Stomach smooth muscle (tissue), 2 donors: ENCODE results near the gene NECAP2.
A peak's percentile ranks its signal among the peaks of the same experiment; 100 is the strongest.

Experiments
- H3K27ac ChIP-seq: one replicate; pipeline ENCODE4 v1.7.0; 2013; ENCODE audit warnings: mild to moderate bottlenecking, low read length, inconsistent platforms
- H3K27me3 ChIP-seq, 2 donors: one replicate each; pipeline ENCODE4 v1.7.0; 2013; ENCODE audit warnings: low read length in 2 of 2; ENCODE audit not compliant: insufficient read depth in 2 of 2, control insufficient read depth in 1 of 2
- H3K36me3 ChIP-seq, 2 donors: one replicate each; pipeline ENCODE4 v1.7.0; 2013; ENCODE audit warnings: low read length in 2 of 2; ENCODE audit not compliant: control insufficient read depth in 2 of 2, insufficient read depth in 2 of 2
- H3K4me1 ChIP-seq: one replicate; pipeline ENCODE4 v1.7.0; 2013; ENCODE audit warnings: low read length; ENCODE audit not compliant: control insufficient read depth, insufficient read depth
- H3K4me3 ChIP-seq, 2 donors: one replicate each; pipeline ENCODE4 v1.7.0; 2013; ENCODE audit warnings: low read length in 2 of 2
- H3K9ac ChIP-seq, 2 donors: one replicate each; pipeline ENCODE4 v1.7.0; 2013; ENCODE audit warnings: low read length in 2 of 2, mild to moderate bottlenecking in 1 of 2
- H3K9me3 ChIP-seq, 2 donors: one replicate each; pipeline ENCODE4 v1.7.0; 2013; ENCODE audit warnings: low read length in 2 of 2; ENCODE audit not compliant: control insufficient read depth in 2 of 2
- donor health status: healthy.
- donor health status: Pancreatic carcinoma.

NECAP2 gene

GRCh38 chr1:16430606-16431005 lies 9.9 kb upstream of the NECAP2 start:
- Histone ChIP-seq H3K4me3 (no peak overlapping the region), H3K9ac (no peak overlapping the region), H3K27me3 (peaks cover 0 to 5% of the 10 kb centered on the region in 2 donors), H3K27ac (no peak overlapping the region), H3K36me3 (no peaks in the 10 kb centered on the region), H3K9me3 (no peaks in the 10 kb centered on the region), H3K4me1 (no peaks in the 10 kb centered on the region)

DNA sequence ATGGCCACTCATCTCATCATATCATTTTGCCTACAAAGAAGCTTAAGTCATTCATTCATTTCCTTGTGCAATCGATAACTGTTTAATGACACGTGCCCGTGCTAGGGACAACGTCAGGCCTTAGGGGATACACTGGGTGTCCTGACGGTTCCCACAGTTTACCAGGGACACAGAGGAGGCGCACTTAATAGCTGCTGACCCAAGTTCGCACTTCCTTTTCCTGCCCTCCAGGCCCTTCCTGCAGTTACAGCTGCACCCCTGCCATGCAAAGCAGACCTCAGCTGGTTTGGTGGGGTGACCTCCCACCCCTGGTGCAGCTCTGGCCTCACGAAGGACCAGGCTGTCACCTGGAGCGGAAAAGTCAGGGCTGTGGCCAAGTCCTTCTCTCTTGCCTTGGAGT lies 7.5 kb upstream of the NECAP2 start:
- Histone ChIP-seq H3K27me3 (peaks cover 0 to 5% of the 10 kb centered on the region in 2 donors), H3K9ac (no peak overlapping the region), H3K27ac (no peak overlapping the region), H3K4me1 (no peaks in the 10 kb centered on the region), H3K4me3 (no peak overlapping the region), H3K36me3 (no peaks in the 10 kb centered on the region), H3K9me3 (no peaks in the 10 kb centered on the region)

- no peak overlapping the region for H3K9ac ChIP-seq
- no peak overlapping the region for H3K27ac ChIP-seq
- no peaks in the 10 kb centered on the region for H3K9me3 ChIP-seq
- peaks cover 0 to 5% of the 10 kb centered on the region in 2 donors for H3K27me3 ChIP-seq
- H3K4me3 ChIP-seq, result no peak overlapping the region
- no peaks in the 10 kb centered on the region for H3K36me3 ChIP-seq
- no peaks in the 10 kb centered on the region for H3K4me1 ChIP-seq
Measured at GRCh38 chr1:16434007-16434406, 6.5 kb upstream of the NECAP2 start.

GRCh38 chr1:16434501-16434900 lies 6.0 kb upstream of the NECAP2 start:
- Histone ChIP-seq H3K9me3 (no peaks in the 10 kb centered on the region), H3K4me1 (no peaks in the 10 kb centered on the region), H3K4me3 (no peak overlapping the region), H3K27me3 (peaks cover 0 to 5% of the 10 kb centered on the region in 2 donors), H3K9ac (no peak overlapping the region), H3K36me3 (no peaks in the 10 kb centered on the region), H3K27ac (no peak overlapping the region)

- Histone ChIP-seq H3K27ac (no peak within 1 kb of the TSS), H3K27me3 (peaks cover 0 to 5% of the 10 kb centered on the region in 2 donors), H3K4me1 (peaks cover 11% of the 10 kb centered on the region), H3K4me3 (no peak within 1 kb of the TSS), H3K9me3 (no peaks in the 10 kb centered on the region), H3K9ac (no peak within 1 kb of the TSS), H3K36me3 (no peaks in the 10 kb centered on the region)
Measured at GRCh38 chr1:16436946-16437474, 3.5 kb upstream of the NECAP2 start, which contains the start of gene SPATA21. SPATA21 (minus strand) TSS chr1:16437424; CDS start chr1:16431371, 6,053 bp downstream.

DNA sequence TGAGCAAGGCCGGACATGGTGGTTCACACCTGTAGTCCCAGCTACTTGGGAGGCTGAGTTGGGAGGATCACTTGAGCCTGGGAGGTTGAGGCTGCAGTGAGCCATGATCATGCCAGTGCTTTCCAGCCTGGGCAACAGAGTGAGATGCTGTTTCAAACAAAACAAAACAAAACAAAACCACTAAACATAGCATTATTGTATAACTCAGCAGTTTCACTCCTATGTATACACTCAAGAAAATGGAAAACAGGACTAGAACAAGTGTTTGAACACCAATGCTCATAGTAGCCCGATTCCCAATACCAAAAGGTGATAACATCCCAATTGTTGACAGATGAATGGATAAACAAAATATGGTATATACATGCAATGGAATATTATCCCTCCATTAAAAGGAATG lies 2.0 kb upstream of the NECAP2 start:
- Histone ChIP-seq H3K27me3 (no peaks in the 10 kb centered on the region), H3K4me1 (peaks cover 11% of the 10 kb centered on the region), H3K36me3 (no peaks in the 10 kb centered on the region), H3K9ac (no peak overlapping the region), H3K27ac (no peak overlapping the region), H3K4me3 (no peak overlapping the region), H3K9me3 (no peaks in the 10 kb centered on the region)

- H3K4me1 ChIP-seq, result peaks cover 15% of the 10 kb centered on the region
- no peak overlapping the region for H3K4me3 ChIP-seq
- H3K36me3 ChIP-seq, result peaks cover 2 to 3% of the 10 kb centered on the region in 2 donors
- H3K9me3 ChIP-seq, result no peaks in the 10 kb centered on the region
- H3K27ac ChIP-seq, result no peak overlapping the region
- H3K9ac ChIP-seq, result no peak overlapping the region
- no peaks in the 10 kb centered on the region for H3K27me3 ChIP-seq
Measured at GRCh38 chr1:16438924-16439323, 1.6 kb upstream of the NECAP2 start.

- Histone ChIP-seq H3K4me3 (peak overlapping the region; percentile 99 to 100), H3K9me3 (no peaks in the 10 kb centered on the region), H3K27me3 (no peaks in the 10 kb centered on the region), H3K36me3 (peaks cover 6 to 9% of the 10 kb centered on the region in 2 donors), H3K4me1 (peaks cover 18% of the 10 kb centered on the region), H3K27ac (peak overlapping the region; percentile 58), H3K9ac (peak overlapping the region; percentile 93 to 96)
Measured at GRCh38 chr1:16440131-16440469, 424 bp upstream of the NECAP2 start.

GRCh38 chr1:16441282-16441665 lies 750 bp downstream of the NECAP2 start:
- Histone ChIP-seq H3K9me3 (no peaks in the 10 kb centered on the region), H3K36me3 (peaks cover 11 to 12% of the 10 kb centered on the region in 2 donors), H3K4me3 (peak overlapping the region; percentile 99 to 100), H3K27me3 (no peaks in the 10 kb centered on the region), H3K4me1 (peaks cover 18% of the 10 kb centered on the region), H3K9ac (peak overlapping the region; percentile 93 to 96), H3K27ac (peak overlapping the region; percentile 58)

GRCh38 chr1:16442265-16442664 lies 1.7 kb downstream of the NECAP2 start:
- Histone ChIP-seq H3K9me3 (no peaks in the 10 kb centered on the region), H3K36me3 (peaks cover 14% of the 10 kb centered on the region in 2 donors), H3K9ac (no peak overlapping the region), H3K27me3 (no peaks in the 10 kb centered on the region), H3K27ac (no peak overlapping the region), H3K4me1 (peaks cover 18% of the 10 kb centered on the region), H3K4me3 (no peak overlapping the region)

- no peak overlapping the region for H3K9ac ChIP-seq
- H3K27ac ChIP-seq, result no peak overlapping the region
- H3K36me3 ChIP-seq, result peaks cover 18 to 19% of the 10 kb centered on the region in 2 donors
- H3K9me3 ChIP-seq, result no peaks in the 10 kb centered on the region
- no peaks in the 10 kb centered on the region for H3K27me3 ChIP-seq
- peaks cover 18% of the 10 kb centered on the region for H3K4me1 ChIP-seq
- H3K4me3 ChIP-seq, result no peak overlapping the region
Measured at GRCh38 chr1:16442941-16443340, 2.4 kb downstream of the NECAP2 start.
